WI38 (cell line): Measurements from ENCODE around the gene PALM3.

Experiments
- H3K4me3 ChIP-seq: 2 replicates; pipeline ENCODE4 v1.5.1; 2011; ENCODE audit warnings: low read depth, mild to moderate bottlenecking, control low read depth, low read length
- TF ChIP-seq, protein P1 (sequence below): IDR thresholded peaks from 2 replicates; pipeline ENCODE4 v1.5.1; 2012; ENCODE audit warnings: low read depth, mild to moderate bottlenecking, control low read depth, low read length

PALM3 gene

DNA sequence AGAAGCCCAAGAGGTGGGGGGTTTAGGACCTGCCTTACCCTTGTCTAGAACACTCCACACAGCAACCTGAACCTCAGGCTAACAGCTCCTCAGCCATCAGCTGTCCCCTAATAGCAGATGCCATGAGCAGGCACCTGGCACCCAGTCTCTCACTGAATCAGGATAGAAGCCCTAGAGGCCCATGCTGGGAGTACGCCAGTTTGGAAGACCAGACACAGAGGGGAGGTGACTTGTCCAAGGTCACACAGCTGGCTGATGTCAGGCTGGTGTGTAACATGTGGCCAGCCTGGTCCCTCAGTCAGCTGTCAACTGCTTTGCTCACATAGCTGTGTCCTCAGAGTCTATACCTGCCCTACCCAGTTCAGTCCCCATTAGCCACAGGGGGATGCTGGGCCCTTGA lies 41.4 kb upstream of the PALM3 start:
- no peak overlapping the region for H3K4me3 ChIP-seq
- TF ChIP-seq, protein P1, sequence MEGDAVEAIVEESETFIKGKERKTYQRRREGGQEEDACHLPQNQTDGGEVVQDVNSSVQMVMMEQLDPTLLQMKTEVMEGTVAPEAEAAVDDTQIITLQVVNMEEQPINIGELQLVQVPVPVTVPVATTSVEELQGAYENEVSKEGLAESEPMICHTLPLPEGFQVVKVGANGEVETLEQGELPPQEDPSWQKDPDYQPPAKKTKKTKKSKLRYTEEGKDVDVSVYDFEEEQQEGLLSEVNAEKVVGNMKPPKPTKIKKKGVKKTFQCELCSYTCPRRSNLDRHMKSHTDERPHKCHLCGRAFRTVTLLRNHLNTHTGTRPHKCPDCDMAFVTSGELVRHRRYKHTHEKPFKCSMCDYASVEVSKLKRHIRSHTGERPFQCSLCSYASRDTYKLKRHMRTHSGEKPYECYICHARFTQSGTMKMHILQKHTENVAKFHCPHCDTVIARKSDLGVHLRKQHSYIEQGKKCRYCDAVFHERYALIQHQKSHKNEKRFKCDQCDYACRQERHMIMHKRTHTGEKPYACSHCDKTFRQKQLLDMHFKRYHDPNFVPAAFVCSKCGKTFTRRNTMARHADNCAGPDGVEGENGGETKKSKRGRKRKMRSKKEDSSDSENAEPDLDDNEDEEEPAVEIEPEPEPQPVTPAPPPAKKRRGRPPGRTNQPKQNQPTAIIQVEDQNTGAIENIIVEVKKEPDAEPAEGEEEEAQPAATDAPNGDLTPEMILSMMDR, result no peak

DNA sequence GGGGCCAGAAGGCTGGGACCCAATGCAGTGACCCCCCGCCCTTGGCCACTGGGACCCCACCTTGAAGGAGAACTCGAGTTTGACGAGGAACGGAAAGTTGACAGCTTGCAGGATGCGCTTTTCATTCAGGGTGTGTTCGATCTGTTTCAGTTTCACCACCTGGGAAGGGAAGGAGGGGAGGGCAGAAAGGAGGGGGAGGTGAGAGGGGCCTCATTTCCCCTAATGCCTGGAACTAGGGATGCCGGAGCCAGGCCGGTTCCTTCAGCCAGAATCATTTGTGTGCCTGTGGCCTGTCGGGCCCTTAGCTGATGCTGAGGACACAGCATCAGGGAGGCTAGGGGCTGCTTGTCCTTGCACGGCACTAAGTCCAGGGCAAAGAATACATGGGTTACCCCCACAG lies 40.9 kb upstream of the PALM3 start:
- TF ChIP-seq, protein P1, result no peak
- no peak overlapping the region for H3K4me3 ChIP-seq

DNA sequence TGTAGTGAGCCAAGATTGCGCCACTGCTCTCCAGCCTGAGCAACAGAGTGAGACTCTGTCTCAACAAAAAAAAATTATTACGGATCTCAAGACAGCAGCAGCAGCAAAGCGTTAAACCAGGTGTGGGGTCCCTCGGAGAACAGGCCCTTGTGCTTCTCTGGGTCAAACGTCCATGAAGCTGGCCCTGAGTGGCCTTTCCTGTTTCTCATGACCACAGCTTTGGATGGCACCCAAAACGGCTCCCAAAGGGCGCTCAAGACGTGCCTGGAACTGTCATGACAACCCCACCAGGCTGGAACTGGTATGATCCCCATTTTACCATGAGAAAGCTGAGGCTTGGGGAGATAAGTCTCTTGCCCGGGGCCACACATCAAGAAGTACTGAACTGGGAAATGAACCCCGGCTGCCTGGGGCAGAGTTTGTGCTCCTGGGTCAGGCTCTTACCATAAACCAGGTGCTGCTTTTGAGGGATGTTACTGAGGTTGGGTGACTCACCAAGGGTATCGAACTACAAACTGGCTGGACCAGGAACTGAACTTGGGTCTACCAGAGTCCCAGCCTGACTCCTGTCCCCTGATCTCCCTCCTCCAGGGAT lies 40.3 kb upstream of the PALM3 start:
- H3K4me3 ChIP-seq, result no peak overlapping the region
- TF ChIP-seq, protein P1, result no peak

DNA sequence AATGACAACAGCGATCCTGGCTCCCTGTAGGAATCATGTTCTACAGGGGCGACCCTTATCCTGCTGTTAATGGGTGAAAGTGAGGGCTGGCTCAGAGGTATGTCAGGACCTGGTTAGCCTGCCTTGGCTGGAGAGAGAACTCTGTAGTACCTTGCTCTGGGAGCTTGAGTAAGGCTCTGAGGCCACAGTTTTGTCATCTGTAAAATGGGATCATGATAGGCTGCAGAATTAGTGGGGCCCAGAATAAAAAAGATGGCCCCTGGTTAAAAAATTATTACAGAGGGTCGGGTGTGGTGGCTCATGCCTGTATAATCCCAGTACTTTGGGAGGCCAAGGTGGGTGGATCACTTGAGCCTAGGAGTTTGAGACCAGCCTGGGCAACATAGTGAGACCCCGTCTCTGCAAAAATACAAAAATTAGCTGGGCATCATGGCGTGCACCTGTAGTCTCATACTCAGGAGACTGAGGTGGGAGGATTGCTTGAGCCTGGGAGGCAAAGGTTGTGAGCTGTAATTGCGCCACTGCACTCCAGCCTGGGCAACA lies 39.2 kb upstream of the PALM3 start:
- H3K4me3 ChIP-seq, result no peak overlapping the region
- TF ChIP-seq, protein P1, result no peak

DNA sequence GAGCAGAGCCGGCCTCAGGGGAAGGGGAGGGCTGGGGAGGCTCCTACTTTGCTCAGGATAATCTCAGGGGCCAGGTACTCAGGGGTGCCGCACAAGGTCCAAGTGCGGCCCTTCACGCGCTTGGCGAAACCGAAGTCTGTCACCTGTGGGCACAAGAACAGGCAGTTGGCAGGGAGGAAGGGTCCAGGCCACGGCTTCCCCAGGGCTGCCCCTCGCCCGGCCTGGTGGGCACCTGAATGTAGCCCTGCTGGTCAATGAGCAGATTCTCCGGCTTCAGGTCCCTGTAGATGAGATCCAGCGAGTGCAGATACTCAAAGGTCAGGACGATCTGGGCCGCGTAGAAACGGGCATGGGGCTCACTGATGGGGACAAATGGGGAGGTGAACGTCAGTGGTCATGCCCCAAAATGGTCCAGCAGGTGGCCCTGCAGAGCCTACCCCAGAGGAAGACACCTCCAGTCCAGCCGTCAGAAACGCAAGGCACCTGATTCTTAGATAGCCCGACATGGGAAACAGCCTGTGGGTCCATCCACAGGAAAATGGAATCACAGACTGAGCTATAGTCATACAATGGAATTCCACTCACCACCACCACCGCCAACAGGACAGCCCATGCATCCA lies 35.8 kb upstream of the PALM3 start:
- TF ChIP-seq, protein P1, result no peak
- no peak overlapping the region for H3K4me3 ChIP-seq

DNA sequence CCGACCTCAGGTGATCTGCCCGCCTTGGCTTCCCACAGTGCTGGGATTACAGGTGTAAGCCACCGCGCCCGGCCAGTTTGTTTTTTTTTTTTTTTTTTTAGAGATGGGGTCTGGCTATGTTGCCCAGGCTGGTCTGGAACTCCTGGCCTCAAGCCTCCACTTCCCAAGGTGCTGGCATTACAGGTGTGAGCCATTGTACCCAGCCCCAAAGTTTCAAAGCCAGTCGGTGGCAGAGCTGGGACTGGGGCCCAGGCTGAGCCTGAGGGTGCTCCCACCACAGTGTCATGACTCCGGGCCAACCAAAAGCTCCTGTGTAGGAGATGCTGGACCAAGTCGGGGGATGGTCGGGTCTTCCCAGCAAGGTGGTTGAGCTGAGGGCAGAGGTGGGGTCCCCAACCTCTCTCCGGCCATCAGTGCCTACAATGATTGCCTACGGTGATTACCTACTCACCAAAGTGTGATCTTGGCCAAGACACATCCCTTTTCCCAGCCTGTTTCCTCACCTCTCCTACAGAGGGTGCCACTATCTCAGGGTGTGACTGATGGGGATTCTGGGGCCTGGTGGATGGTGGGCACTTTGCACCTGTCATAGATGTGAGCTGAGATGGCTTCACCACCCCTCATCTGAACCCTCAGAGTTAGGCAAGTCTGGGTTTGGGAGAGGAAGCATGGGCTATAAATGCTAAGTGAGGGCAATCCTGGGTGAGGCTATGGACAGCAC lies 34.6 kb upstream of the PALM3 start:
- no peak overlapping the region for H3K4me3 ChIP-seq
- TF ChIP-seq, protein P1, result no peak

DNA sequence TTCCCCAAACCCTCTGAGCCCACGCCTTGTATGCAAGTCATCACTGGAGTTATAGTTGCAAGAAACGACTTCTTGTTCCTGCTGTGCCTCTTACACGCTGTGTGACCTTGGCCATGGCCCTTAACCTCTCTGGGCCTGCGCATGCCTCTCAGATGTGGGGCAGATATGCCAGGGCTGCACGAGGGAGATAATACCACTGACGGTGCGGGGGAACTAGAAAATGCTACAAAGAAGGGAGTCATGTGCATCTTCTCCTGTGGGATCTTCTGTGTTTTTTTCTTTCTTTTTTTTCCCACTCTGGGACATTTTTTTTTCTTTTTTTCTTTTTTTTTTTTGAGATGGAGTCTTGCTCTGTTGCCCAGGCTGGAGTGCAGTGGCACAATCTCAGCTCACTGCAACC lies 33.0 kb upstream of the PALM3 start:
- no peak overlapping the region for H3K4me3 ChIP-seq
- TF ChIP-seq, protein P1, result no peak
